PC-3 (cell line): ENCODE measurements around the gene ANTKMT. TPM values are rescaled to one million over a fixed set of nuclear protein-coding genes. Genes with fewer than 3 reads are reported as not detected.
A peak's percentile ranks its signal among the peaks of the same experiment; 100 is the strongest.

ENCODE experiments used
- ATAC-seq: fragments of 200-7000 bp; cut with Tn5 transposase; 2 replicates; pipeline ENCODE4 v1.9.1; 2020; ENCODE audit warnings: mild to moderate bottlenecking, moderate library complexity
- BruUV-seq: library from RNA; stranded (reverse); fragments of 400-500 nt; replicated peaks from 2 replicates; lab custom pipeline; 2021; lab: Mats Ljungman, UMichigan
- CTCF ChIA-PET: fragments of 300-600 bp; sonication (Branson Sonifier 250); formaldehyde crosslinking; loops from one replicate; lab custom pipeline; 2022; ENCODE audit warnings: antibody characterized with exemption; lab: Charles Lee
- POLR2A ChIA-PET: fragments of 300-600 bp; sonication (Branson Sonifier 250); formaldehyde crosslinking; loops from one replicate; lab custom pipeline; 2022; ENCODE audit warnings: antibody characterized with exemption; ENCODE audit not compliant: unreplicated experiment; lab: Charles Lee
- DNase-seq: peaks from one replicate; pipeline ENCODE4 v3.0.0-alpha.2; 2015
- H2AFZ ChIP-seq: fragments of 300-600 bp; sonication (generic); 2 replicates; pipeline ENCODE4 v1.6.0; 2016; ENCODE audit warnings: antibody characterized with exemption, low read length
- H3F3A ChIP-seq: fragments of 300-600 bp; sonication (generic); one replicate; pipeline ENCODE4 v1.6.0; 2017; ENCODE audit warnings: antibody characterized with exemption, low read length, control low read depth, mild to moderate bottlenecking; ENCODE audit not compliant: unreplicated experiment
- H3K27ac ChIP-seq: fragments of 300-600 bp; sonication (generic); 2 replicates; pipeline ENCODE4 v1.5.1; 2016; ENCODE audit warnings: mild to moderate bottlenecking, low read length
- H3K27me3 ChIP-seq: fragments of 300-600 bp; sonication (generic); 2 replicates; pipeline ENCODE4 v1.6.1; 2016; ENCODE audit warnings: low read length, mixed read lengths
- H3K36me3 ChIP-seq: fragments of 300-600 bp; sonication (generic); 2 replicates; pipeline ENCODE4 v1.6.1; 2016; ENCODE audit warnings: low read depth, mixed run types, low read length, mixed read lengths
- H3K4me1 ChIP-seq: fragments of 300-600 bp; sonication (generic); 2 replicates; pipeline ENCODE4 v1.5.1; 2016; ENCODE audit warnings: low read length; ENCODE audit not compliant: insufficient read depth
- H3K4me2 ChIP-seq: fragments of 300-600 bp; sonication (generic); 2 replicates; pipeline ENCODE4 v1.6.0; 2016; ENCODE audit warnings: low read length
- H3K4me3 ChIP-seq: fragments of 300-600 bp; sonication (generic); 2 replicates; pipeline ENCODE4 v1.5.1; 2016; ENCODE audit warnings: mild to moderate bottlenecking, low read length, mixed read lengths
- H3K79me2 ChIP-seq: fragments of 300-600 bp; sonication (generic); 2 replicates; pipeline ENCODE4 v1.6.1; 2017; ENCODE audit warnings: low read length, mixed read lengths
- H3K9ac ChIP-seq: fragments of 300-600 bp; sonication (generic); 2 replicates; pipeline ENCODE4 v1.6.0; 2016; ENCODE audit warnings: mild to moderate bottlenecking, low read length
- H3K9me2 ChIP-seq: fragments of 300-600 bp; sonication (generic); replicated peaks from 2 replicates; pipeline ENCODE4 v1.6.1; 2016; ENCODE audit warnings: mixed run types, low read length, mixed read lengths
- H3K9me3 ChIP-seq: fragments of 300-600 bp; sonication (generic); 2 replicates; pipeline ENCODE4 v1.6.1; 2016; ENCODE audit warnings: low read length, mixed read lengths
- H4K20me1 ChIP-seq: fragments of 300-600 bp; sonication (generic); 2 replicates; pipeline ENCODE4 v1.6.1; 2016; ENCODE audit warnings: low read length, mixed read lengths
- CTCF ChIP-seq: fragments of 300-600 bp; sonication (generic); conservative IDR thresholded peaks from 2 replicates; pipeline ENCODE4 v1.5.1; 2017; ENCODE audit warnings: antibody characterized with exemption, low read depth, mild to moderate bottlenecking, low read length
- EZH2 ChIP-seq: fragments of 300-600 bp; sonication (generic); IDR thresholded peaks from one replicate; pipeline ENCODE4 v1.6.1; 2017; ENCODE audit warnings: antibody characterized with exemption, mild to moderate bottlenecking, low read length; ENCODE audit not compliant: unreplicated experiment
- EZH2phosphoT487 ChIP-seq: fragments of 300-600 bp; sonication (generic); IDR thresholded peaks from 2 replicates; pipeline ENCODE4 v1.6.1; 2018; ENCODE audit warnings: mild to moderate bottlenecking, antibody characterized with exemption, low read length, borderline replicate concordance
- intact Hi-C: fragments of 100-400 bp; cut with micrococcal nuclease; formaldehyde crosslinking; loops from 2 replicates; pipeline ENCODE4 v1.9.0; 2023
- total RNA-seq: library from RNA; depleted of rRNA; stranded (reverse); fragments of >200 nt; gene quantifications from 2 replicates; pipeline ENCODE4 v1.2.3, GENCODE V29; 2014

Gene ANTKMT
- total RNA-seq, 1 experiment from 2014 or later, result 77.3 TPM

- Histone ChIP-seq H3K27me3 (no peaks in the 10 kb centered on the region), H3K4me3 (no peak overlapping the region), H3K79me2 (peaks cover 22% of the 10 kb centered on the region), H3K4me1 (no peaks in the 10 kb centered on the region), H3K9ac (no peak overlapping the region), H3K36me3 (peaks cover 6% of the 10 kb centered on the region; the same call in 1 of the 2 replicates), H3K27ac (no peak overlapping the region), H3K4me2 (no peak overlapping the region), H3F3A (no peaks in the 10 kb centered on the region), H2AFZ (no peak overlapping the region), H3K9me3 (no peaks in the 10 kb centered on the region), H3K9me2 (no peaks in the 10 kb centered on the region), H4K20me1 (no peaks in the 10 kb centered on the region)
- DNase-seq (no peak), ATAC-seq (no peak)
- POLR2A ChIA-PET, result no interaction called here
- intact Hi-C loops, result no loop called here
- CTCF ChIA-PET, result no interaction called here
- TF ChIP-seq CTCF, result no peak
- TF ChIP-seq EZH2, result no peak
- BruUV-seq, result no TSS peak
These were observed 48.6 kb upstream of the ANTKMT start for GRCh38 chr16:672371-672770.

GRCh38 chr16:672851-673250 lies 48.1 kb upstream of the ANTKMT start:
- no peaks in the 10 kb centered on the region for H3K27me3 ChIP-seq
- H3K79me2 ChIP-seq, result peaks cover 22% of the 10 kb centered on the region
- no peak overlapping the region for H2AFZ ChIP-seq
- no peaks in the 10 kb centered on the region for H3F3A ChIP-seq
- BruUV-seq, result no TSS peak
- H3K27ac ChIP-seq, result no peak overlapping the region
- H4K20me1 ChIP-seq, result no peaks in the 10 kb centered on the region
- DNase-seq (no peak), ATAC-seq (no peak)
- intact Hi-C loops, result no loop called here
- H3K4me3 ChIP-seq, result no peak overlapping the region
- no peaks in the 10 kb centered on the region for H3K4me1 ChIP-seq
- POLR2A ChIA-PET, result no interaction called here
- TF ChIP-seq EZH2 (no peak), CTCF (no peak), EZH2phosphoT487 (no peak)
- peaks cover 6% of the 10 kb centered on the region; the same call in 1 of the 2 replicates for H3K36me3 ChIP-seq
- CTCF ChIA-PET, result no interaction called here
- H3K9me3 ChIP-seq, result no peaks in the 10 kb centered on the region
- no peak overlapping the region for H3K9ac ChIP-seq
- no peak overlapping the region for H3K4me2 ChIP-seq
- H3K9me2 ChIP-seq, result no peaks in the 10 kb centered on the region

- H3K27ac ChIP-seq, result no peak overlapping the region
- H3K4me1 ChIP-seq, result no peaks in the 10 kb centered on the region
- no peak overlapping the region for H3K4me3 ChIP-seq
- ChIA-PET CTCF (no interaction called here), POLR2A (no interaction called here)
- intact Hi-C loops, result no loop called here
- H3K4me2 ChIP-seq, result no peak overlapping the region
- H3K36me3 ChIP-seq, result peaks cover 6% of the 10 kb centered on the region; the same call in 1 of the 2 replicates
- no peaks in the 10 kb centered on the region for H3K9me2 ChIP-seq
- TSS peak; percentile 7 for BruUV-seq
- peaks cover 16% of the 10 kb centered on the region for H3K79me2 ChIP-seq
- TF ChIP-seq CTCF, result no peak
- no peak for TF ChIP-seq EZH2phosphoT487
- no peak for TF ChIP-seq EZH2
- no peaks in the 10 kb centered on the region for H4K20me1 ChIP-seq
- H3K27me3 ChIP-seq, result no peaks in the 10 kb centered on the region
- H3K9ac ChIP-seq, result no peak overlapping the region
- H3K9me3 ChIP-seq, result no peaks in the 10 kb centered on the region
- DNase-seq (no peak), ATAC-seq (no peak)
- no peaks in the 10 kb centered on the region for H3F3A ChIP-seq
- H2AFZ ChIP-seq, result no peak overlapping the region
These were observed 47.5 kb upstream of the ANTKMT start for GRCh38 chr16:673399-673991.
